Measurements from ENCODE around the gene GPR142. TPM values are rescaled to one million over a fixed set of nuclear protein-coding genes. Genes with fewer than 3 reads are reported as not detected.
A peak's percentile ranks its signal among the peaks of the same experiment; 100 is the strongest.

Gene GPR142
- total RNA-seq, 1 donor from 2014 or later: not detected

DNA sequence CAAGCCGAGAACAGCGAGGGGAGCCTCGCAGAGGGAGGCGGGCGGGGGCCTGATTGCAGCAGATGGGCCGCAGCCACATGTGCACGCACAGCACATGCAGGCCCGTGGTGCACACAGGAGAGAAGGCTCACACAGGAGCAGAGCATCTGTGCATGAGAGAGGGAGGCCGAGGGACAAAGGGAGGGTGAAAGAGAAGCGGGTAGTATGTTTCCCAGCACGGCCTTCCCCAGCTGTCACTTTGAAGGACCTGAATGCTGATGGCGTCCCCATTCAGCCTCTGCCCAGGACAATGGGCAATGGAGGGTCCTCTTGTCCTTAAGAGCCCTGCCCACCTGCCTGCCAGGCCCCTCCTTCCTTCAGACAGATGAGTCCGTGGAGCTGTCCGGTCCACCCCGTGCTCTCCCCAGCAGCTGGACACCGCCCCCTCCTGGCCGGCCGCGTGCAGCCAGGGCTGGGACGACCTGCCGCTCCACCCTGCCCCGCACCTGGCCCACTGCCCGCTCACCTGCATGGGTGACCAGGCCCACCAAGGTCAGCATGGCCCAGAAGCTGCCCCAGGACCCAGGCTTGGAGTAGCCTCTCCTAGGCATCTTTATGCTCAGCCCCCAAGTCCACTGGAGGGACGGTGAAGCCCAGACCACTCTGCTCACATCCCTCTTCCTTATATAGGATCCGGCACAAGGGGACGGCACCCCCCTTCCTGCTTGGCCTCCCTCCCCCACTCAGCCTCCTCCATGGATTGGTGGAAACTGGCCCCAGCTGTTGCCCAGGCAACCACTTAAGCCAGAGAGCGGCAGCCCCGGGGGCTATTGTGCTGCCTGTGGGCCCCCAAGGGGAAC lies 5.9 kb upstream of the GPR142 start, which contains the start of gene BTBD17:
TSS of gene BTBD17 (minus strand) at position 639 of the 839 bp plus-strand sequence. CDS start at position 590, 49 bp downstream.
- peaks cover 20% of the 10 kb centered on the region for H3K4me1 Mint-ChIP-seq
- TF ChIP-seq, protein P1, sequence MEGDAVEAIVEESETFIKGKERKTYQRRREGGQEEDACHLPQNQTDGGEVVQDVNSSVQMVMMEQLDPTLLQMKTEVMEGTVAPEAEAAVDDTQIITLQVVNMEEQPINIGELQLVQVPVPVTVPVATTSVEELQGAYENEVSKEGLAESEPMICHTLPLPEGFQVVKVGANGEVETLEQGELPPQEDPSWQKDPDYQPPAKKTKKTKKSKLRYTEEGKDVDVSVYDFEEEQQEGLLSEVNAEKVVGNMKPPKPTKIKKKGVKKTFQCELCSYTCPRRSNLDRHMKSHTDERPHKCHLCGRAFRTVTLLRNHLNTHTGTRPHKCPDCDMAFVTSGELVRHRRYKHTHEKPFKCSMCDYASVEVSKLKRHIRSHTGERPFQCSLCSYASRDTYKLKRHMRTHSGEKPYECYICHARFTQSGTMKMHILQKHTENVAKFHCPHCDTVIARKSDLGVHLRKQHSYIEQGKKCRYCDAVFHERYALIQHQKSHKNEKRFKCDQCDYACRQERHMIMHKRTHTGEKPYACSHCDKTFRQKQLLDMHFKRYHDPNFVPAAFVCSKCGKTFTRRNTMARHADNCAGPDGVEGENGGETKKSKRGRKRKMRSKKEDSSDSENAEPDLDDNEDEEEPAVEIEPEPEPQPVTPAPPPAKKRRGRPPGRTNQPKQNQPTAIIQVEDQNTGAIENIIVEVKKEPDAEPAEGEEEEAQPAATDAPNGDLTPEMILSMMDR (IDR thresholded peaks at IDR 0.05; ENCODE audit: unreplicated experiment): peak; percentile 54
- no peak within 1 kb of the TSS for H3K4me3 Mint-ChIP-seq
- DNase-seq (ENCODE audit: low spot score in 2 of 2, unreplicated experiment in 2 of 2): peak in 1 of 2 experiments; percentile 69
- H3K27ac Mint-ChIP-seq: no peak within 1 kb of the TSS
- no peaks in the 10 kb centered on the region for H3K9me3 Mint-ChIP-seq
- H3K36me3 Mint-ChIP-seq: no peaks in the 10 kb centered on the region
- peaks cover 78% of the 10 kb centered on the region for H3K27me3 Mint-ChIP-seq (ENCODE audit: low read depth)

- H3K36me3 Mint-ChIP-seq: no peaks in the 10 kb centered on the region
- peaks cover 20% of the 10 kb centered on the region for H3K4me1 Mint-ChIP-seq
- no peak for DNase-seq (ENCODE audit: low spot score in 2 of 2, unreplicated experiment in 2 of 2)
- no peak overlapping the region for H3K4me3 Mint-ChIP-seq
- TF ChIP-seq, protein P1 (IDR thresholded peaks at IDR 0.05; ENCODE audit: unreplicated experiment): no peak
- H3K27me3 Mint-ChIP-seq (ENCODE audit: low read depth): peaks cover 78% of the 10 kb centered on the region
- no peak overlapping the region for H3K27ac Mint-ChIP-seq
- no peaks in the 10 kb centered on the region for H3K9me3 Mint-ChIP-seq
Observed at GRCh38 chr17:74362069-74362405, 5.3 kb upstream of the GPR142 start.

- DNase-seq (ENCODE audit: low spot score in 2 of 2, unreplicated experiment in 2 of 2): no peak
- H3K4me1 Mint-ChIP-seq: peaks cover 18% of the 10 kb centered on the region
- TF ChIP-seq, protein P1 (IDR thresholded peaks at IDR 0.05; ENCODE audit: unreplicated experiment): no peak
- no peak overlapping the region for H3K27ac Mint-ChIP-seq
- H3K36me3 Mint-ChIP-seq: no peaks in the 10 kb centered on the region
- H3K27me3 Mint-ChIP-seq (ENCODE audit: low read depth): peaks cover 81% of the 10 kb centered on the region
- no peaks in the 10 kb centered on the region for H3K9me3 Mint-ChIP-seq
- H3K4me3 Mint-ChIP-seq: no peak overlapping the region
Observed at GRCh38 chr17:74362810-74363498, 4.4 kb upstream of the GPR142 start.

DNA sequence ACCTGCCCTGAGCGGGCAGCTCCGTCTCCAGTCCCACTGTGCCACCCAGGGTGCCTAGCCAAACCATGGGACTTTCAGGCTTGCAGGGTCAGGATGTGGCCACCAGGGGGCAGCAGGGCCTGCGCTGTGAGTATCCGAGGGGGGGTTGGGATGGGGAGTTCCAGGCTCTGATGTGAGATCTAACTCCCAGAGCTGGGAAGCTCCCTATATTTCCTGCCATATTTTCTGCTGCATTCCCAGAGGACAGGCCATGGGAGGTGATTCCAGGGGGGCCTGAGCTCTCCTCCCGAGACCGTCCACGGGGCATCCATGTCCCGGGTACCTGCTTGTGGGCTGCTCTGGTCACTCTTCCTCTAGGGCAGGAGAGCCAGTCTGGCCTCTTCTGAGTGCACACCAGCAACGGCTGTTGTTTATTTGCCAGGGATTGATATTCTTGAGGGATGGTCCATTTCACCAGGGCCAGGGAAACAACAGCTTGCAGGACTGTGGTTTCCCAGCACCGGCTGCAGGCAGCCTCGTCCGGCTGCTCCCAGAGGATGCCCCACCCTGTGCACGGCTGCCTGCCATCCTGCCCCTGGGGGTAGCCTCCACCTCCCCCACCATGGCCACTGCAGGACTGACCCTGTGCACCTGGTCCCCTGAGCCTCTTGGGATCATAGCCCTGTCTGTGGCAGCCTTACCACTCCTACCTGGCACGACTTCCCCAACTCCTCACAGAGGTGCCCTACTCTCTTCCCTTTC lies 1.2 kb downstream of the GPR142 start:
- H3K4me3 Mint-ChIP-seq: no peak overlapping the region
- no peaks in the 10 kb centered on the region for H3K9me3 Mint-ChIP-seq
- H3K27me3 Mint-ChIP-seq (ENCODE audit: low read depth): peaks cover 56% of the 10 kb centered on the region
- H3K36me3 Mint-ChIP-seq: no peaks in the 10 kb centered on the region
- TF ChIP-seq, protein P1 (IDR thresholded peaks at IDR 0.05; ENCODE audit: unreplicated experiment): peak; percentile 89
- H3K4me1 Mint-ChIP-seq: no peaks in the 10 kb centered on the region
- no peak overlapping the region for H3K27ac Mint-ChIP-seq
- DNase-seq (ENCODE audit: low spot score in 2 of 2, unreplicated experiment in 2 of 2): peak in 1 of 2 experiments; percentile 77

- DNase-seq (ENCODE audit: low spot score in 2 of 2, unreplicated experiment in 2 of 2): no peak
- TF ChIP-seq, protein P1 (IDR thresholded peaks at IDR 0.05; ENCODE audit: unreplicated experiment): no peak
- H3K4me3 Mint-ChIP-seq: no peak overlapping the region
- H3K27ac Mint-ChIP-seq: no peak overlapping the region
- H3K4me1 Mint-ChIP-seq: no peaks in the 10 kb centered on the region
- H3K27me3 Mint-ChIP-seq (ENCODE audit: low read depth): peaks cover 55% of the 10 kb centered on the region
- no peaks in the 10 kb centered on the region for H3K9me3 Mint-ChIP-seq
- H3K36me3 Mint-ChIP-seq: no peaks in the 10 kb centered on the region
Observed at GRCh38 chr17:74369221-74369620, 1.9 kb downstream of the GPR142 start.

Measured in mesothelial cell of epicardium (in vitro differentiated cells).